ENCODE measurements around the gene TNIK. TPM values are rescaled to one million over a fixed set of nuclear protein-coding genes. Genes with fewer than 3 reads are reported as not detected.
"Not testable (repeated sequence)": the region's sequence is repeated elsewhere in the genome, so short reads cannot be mapped to it uniquely, and the experiment has no call there.

The TNIK gene
- total RNA-seq, 1 experiment from 2014 or later: 12.4 TPM

DNA sequence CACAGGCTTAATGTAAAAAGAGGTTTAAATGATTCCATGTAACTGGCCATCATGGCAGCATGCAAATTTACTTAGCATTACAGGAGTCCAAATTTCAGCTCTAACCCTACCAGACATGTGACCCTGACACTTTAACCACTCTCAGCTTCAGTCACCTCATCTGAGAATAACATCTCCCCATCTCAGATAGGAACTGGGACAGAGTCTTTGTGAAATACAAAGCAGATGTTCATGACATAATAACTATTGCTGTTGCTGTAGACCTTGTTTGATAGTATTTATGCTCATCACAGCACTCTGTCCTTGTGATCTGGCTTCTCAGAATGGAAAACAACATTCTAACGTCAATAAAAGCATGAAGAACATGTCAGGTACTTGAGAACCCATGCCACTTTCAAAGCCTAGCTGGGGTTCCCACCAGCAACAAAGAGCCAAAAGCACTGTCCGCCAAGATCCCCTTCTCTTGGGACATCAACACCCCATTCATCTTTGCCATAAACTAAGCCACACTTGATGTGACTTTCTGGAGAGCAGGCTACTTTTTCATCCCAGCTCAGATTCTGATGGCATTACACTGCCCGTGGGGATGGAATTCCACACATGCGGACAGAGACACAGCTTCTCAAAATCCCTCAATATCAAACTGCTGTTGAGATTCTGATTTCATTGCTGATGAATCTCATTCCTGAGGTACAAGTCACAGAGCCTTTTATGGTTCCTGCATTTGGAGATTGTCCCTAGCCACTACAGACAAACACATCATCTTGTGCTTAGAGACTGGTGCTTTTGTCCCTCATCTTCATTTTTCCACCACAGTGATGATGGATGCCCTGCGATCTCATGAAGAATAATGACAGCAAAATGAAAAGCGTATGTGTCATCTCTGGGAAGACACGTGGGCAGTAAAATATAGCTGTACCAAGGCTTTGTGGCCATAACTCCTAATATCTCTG lies 202.7 kb downstream of the TNIK start:
- no peak for DNase-seq (ENCODE audit: low spot score)

DNA sequence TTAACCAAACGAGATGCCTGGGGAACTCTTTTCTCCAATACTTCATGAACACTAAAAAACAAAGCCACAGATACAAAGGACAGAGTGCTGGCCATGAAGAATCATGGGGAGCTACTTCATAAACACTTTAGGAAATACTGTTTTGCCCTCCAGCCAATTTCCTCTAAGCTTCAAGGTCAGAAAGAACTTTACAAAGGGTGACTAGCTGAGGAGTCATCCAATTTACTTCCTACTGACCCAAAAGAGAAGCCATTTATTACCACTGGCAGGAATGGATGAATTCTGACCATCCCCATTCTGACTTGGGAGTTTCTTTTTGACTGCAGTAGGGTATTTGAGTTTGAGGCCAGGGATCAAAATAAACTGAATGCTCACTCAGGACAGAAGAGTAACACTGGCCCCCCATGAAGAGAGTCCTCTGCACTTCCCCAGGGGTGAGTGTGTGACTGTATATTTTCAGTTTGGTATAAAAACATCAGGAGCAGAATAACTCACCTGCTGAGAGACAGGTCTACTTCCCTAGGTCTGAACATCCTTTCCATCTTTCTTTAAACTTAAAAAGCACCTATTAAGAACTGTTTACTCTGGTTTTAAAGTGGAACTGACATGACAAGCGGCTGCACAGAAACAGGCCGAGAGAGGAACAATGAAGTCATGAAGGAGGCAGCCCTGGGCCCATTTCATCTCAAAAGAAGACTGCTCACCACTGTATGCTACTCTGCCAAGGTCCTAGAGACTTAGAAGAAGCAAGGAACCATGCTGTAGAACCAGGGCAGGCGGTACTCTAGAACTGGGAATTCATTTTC lies 203.6 kb downstream of the TNIK start:
- DNase-seq (ENCODE audit: low spot score): no peak

DNA sequence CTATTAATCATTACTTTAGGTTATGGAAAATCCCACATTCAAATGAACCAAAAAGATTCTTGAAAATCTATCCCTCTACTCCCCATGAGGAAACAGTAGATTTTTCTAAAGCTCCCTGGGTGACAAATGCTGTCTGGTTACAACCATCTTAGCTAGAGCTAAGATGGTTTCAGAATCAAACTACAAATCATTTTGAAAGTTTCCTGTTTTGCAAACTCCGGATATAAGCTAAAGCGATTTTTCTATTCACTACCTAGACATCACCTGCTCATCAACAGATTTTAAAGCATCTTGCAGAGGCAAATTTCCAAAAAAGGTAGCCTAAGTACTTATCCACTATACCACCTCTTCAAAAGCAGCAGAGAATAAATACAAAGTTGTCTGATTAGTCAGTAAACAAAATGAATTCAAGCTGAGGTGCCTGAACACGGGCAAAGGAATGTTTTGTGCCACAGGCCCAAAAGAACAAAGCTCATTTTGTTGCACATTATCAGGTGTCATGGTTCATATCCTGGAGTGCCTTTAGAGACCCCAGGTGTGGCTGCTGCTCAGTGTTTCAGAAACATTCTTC lies 204.9 kb downstream of the TNIK start:
- no peak for DNase-seq (ENCODE audit: low spot score)

DNA sequence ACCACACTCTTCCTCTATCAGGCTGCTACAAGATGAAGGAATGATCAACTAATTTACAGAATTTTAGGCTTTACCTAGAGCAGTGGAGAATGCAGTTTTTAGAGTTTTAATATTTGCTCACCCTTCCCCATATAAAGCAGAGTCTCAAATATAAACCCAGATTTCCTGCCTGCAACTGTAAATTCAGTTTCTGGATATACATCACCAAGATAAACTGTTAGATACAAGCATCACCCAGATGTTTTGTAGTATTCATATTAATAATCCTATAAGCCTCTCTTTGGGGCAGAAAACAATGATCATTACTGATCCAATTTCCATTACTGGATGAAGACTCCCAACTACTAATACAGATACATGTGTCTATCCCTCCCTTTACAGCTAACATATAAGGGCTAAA lies 205.9 kb downstream of the TNIK start:
- no peak for DNase-seq (ENCODE audit: low spot score)

DNA sequence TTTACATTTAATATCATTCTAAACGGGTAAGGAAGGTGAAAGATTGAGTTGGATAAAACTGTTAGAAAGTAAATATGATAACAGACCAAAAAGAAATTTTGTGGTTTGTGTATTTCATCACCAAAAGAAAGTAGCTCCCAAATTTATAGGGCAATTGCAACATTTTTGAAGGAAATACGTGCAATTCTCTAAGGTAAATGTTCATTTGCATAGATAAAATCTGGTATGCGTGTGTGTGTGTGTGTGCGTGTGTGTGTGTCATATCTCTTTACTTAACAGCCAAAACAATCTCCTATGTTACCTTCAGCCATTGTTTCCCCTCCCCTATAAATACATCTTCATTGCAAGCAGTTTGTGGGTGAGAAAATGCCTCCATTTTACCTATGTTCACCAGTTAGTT lies 208.4 kb downstream of the TNIK start:
- no peak for DNase-seq (ENCODE audit: low spot score)

DNA sequence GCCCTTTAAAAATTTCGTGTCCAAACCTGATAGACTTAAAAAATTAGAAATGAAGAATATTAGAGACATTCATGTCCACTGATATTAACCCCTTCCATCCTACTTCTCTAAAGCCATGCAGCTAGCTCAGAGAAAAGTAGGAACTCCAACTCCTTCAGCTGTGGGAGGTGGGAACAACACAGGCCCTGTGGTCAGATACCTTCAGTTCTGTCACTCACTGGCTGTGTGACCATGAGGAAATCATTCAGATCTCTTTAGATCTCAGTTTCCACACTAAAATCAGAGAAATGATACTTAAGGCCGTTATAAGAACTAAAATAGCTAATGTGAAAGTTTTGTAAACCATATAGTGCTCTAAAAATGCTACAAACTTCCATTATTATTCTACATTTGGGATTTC lies 209.8 kb downstream of the TNIK start:
- no peak for DNase-seq (ENCODE audit: low spot score)

DNA sequence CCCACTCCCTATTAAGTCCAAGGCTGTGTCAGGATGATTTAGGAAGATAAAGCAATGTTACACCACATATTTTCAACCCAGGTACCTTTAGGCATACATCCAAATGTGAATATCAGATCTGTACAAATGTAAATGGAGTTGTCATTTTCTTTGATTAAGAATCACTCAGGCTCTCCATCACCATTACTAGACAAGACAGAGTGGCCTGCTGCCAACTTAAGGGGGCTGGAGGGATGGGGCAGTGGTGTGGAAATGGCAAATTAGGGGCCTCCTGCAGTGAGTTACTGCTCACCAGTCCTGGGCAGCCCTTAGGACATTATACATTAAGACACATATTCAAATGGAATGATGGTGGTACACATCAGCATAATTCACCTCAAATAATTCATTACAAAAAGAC lies 211.0 kb downstream of the TNIK start:
- no peak for DNase-seq (ENCODE audit: low spot score)

DNA sequence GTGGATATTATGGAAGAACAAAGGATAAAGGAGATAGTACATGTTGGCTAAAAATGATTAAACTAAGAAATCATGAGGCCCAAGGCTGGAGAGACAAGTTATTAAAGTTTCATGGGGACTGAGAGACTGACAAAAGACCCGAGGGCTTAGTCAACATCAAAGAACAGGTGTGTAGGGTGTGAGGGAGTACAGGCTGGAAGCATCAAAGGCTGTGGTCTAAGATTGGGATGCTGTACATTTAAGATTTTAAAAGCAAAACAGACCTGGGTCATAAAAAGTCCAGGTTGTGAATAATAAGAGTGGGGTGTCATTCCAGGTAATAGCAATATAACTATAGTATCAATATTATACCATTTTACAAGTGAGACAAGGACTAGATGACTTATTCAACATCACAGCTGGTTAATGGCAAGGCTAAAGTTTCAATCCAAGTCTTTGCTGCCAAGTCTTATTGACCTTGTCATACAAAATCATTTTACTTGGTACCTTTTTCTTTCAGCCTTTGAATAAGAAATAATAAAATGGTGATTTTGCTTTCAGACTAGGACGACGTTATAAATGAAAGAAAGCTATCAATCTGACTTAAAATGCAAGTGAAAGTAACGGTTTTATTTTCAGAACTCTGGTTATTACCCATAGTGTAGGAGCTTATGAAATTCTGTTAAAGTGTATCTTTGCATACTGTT lies 211.6 kb downstream of the TNIK start:
- no peak for DNase-seq (ENCODE audit: low spot score)

DNA sequence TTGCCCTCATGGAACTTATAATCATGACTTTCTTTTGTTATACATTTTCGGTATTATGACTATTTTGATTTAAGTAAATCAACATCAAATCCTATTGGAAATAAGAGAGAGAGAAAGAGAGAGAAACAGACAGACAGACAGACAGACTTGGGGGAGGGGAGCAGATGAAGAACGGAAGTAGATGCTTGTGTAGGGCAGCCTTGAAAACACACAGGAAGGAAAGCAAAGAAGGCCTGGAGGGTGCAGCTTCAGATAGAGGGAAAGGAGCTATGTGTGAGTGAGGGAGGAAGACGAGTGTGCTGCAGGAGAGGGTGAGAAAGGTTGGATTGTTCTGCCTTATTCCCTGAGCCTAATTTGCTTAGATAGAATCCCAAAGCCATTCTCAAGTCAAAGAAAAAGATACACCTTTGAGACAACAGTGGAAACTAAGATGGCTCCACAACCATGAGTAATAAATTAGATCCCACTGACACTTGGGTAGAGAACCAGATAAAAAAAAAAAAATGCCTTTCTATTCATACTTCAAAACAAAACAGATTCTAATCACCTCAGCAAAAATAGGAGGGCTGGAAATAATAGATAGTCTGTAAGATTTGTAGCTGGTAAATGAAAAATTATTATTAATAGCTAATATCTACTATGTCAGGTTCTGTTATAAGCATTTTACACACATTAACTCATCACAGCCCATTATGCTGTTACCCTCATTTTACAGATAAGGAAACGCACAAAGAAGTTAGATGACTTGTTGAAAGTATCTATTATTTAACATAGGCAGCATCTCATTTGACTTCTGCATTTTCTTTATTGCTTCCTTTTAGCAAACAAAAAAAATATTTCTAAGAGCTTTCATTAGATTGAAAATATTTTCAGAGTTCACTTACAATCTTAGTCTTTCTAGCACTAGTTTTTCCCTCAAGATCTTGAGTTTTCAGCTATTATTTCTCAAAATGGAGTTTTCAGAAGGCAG lies 214.1 kb downstream of the TNIK start:
- DNase-seq (ENCODE audit: low spot score): no peak

DNA sequence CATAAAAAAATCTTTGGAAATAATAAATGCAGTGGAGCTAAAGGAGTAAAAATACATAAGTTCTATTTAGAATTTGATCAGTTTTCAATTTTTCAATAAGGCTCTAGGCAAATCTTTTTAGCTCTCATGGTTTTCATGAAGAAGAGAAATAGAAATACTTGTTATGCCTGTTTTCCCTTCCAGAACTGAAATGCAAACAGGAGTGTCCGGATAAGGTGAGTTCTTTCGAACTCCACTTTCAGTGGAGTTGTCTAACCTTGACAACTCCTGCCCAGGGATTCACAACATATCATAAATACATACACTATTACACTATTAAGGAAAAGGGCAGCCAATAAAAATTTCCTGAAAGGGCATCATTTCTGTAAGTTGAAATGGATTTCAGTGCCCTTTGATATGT lies 217.3 kb downstream of the TNIK start:
- DNase-seq (ENCODE audit: low spot score): no peak

DNA sequence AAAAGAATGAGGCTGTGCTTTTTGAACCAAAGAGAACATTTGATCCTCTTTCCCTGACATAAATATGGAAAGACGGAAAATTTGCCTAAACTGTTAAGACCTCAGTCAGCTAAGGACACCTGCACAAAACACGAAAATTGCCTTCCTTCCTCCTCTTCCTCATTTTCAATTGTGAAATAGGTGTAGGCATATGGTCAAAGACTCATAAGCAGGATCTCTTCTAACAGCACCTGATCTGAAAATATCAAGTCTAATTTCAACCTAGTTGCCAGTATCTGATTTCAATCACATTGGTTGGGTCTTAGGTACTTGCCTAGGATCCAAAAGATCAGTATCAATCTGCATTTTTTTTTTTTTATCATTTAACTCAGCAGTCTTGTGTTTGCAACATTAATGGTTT lies 218.0 kb downstream of the TNIK start:
- no peak for DNase-seq (ENCODE audit: low spot score)

DNA sequence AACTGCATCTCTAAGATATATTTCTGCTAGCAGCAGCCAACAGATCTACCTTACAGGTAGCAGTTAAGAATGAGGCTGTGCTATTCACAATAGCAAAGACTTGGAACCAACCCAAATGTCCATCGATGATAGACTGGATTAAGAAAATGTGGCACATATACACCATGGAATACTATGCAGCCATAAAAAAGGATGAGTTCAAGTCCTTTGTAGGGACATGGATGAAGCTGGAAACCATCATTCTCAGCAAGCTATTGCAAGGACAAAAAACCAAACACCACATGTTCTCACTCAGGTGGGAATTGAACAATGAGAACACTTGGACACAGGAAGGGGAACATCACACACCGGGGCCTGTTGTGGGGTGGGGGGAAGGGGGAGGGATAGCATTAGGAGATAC lies 218.6 kb downstream of the TNIK start:
- DNase-seq (ENCODE audit: low spot score): not testable (repeated sequence)

DNA sequence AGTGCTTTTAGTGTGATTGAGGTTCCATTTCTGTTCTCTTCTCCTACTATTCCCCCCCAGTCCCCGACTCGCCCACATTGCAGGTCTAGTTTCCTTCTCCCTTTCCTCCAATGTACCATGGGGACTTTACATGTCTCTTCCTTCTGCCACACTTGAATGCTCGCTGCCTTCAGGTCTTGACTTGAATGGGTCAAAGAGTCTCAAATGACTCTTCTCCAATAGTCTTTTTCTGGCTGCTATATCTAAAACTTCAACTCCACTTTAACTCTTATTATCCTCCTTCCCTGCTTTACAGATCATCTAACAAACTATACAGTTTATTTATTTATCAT lies 219.7 kb downstream of the TNIK start:
- no peak for DNase-seq (ENCODE audit: low spot score)

DNA sequence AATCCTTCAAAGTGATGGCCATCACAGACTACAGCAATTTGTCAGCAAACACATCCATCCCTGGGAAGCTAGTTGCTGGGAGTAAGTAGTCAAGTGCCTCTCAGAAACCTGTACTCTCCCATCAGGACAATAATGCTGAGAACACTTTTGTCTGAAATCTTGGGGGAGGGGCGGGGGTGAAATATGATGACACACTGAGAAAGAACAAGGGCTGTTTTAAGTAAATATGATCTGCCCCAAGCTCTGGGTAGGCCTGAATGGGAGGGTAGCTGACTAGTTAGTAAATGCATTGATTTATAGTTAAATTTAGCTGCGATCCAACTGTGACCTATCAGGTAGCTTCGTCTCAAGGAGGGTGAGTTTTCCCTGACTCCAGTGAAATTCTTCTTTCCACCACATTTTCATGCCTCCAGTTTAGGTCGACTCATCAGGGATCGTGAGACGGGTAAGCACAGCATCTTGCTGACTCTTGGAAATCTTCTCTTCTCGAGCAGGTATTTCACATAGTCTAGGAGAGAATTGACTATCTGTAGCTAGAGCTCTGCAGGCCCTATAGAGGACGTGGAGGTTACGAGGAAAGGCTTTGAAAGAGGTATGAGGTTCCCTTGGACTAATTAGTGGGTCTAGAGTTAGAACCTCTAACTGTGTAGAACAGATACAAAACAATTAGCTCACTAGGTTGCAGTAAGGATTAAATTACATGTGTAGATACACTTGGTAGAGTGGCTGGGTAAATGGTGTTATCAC lies 220.3 kb downstream of the TNIK start:
- no peak for DNase-seq (ENCODE audit: low spot score)

DNA sequence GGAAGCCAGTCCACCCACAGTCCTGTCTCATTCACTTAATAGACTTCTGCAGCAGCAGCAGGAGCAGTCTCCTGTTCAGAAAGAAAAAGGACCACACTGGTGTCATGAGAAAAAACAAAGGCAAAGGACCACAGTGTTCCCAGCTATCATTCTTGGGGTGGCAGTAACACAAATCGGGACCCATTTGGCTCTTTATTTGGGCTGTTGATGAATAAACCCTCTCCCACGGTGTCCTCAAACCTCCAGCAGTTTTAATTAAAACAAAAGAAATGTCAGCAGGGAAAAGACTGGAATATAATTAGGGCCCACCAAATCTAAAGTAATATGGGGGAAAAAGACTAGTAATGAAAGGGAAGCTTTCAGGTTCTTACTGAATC lies 223.2 kb downstream of the TNIK start:
- DNase-seq (ENCODE audit: low spot score): no peak

DNA sequence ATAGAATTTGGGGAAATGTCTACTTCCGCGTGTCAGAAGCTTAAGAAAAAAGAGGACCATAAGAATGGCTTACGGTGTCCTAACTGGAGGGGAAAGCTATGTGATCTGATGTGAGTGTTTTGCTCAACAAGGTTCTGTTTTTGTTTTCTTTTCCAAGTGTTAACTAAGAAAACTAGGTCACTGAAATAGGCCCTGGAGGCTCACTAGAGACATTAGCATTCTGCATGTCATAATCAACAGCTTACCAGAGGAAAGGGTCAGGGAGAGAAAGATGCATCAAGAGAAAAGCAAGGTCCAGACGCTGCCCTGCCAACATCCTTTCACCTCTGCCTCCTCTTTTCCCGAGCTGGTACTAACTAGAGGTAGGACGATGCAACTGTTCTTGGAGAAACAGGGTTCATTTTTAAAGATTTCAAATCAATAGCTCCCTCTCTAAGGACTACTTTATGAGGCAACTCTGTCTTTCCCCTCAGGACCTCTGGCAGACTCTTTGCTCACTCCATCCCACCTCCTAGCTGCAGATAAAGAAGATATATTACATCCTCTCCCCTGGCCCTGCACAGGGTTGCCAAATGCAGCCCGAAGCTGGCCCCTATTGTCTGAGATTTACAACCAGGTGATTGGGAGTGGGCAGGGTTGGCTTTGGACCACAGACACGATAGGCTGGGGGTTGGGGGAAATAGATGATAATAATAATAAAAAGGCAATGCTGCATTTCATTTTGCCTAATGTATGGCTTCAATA lies 223.8 kb downstream of the TNIK start:
- no peak for DNase-seq (ENCODE audit: low spot score)

DNA sequence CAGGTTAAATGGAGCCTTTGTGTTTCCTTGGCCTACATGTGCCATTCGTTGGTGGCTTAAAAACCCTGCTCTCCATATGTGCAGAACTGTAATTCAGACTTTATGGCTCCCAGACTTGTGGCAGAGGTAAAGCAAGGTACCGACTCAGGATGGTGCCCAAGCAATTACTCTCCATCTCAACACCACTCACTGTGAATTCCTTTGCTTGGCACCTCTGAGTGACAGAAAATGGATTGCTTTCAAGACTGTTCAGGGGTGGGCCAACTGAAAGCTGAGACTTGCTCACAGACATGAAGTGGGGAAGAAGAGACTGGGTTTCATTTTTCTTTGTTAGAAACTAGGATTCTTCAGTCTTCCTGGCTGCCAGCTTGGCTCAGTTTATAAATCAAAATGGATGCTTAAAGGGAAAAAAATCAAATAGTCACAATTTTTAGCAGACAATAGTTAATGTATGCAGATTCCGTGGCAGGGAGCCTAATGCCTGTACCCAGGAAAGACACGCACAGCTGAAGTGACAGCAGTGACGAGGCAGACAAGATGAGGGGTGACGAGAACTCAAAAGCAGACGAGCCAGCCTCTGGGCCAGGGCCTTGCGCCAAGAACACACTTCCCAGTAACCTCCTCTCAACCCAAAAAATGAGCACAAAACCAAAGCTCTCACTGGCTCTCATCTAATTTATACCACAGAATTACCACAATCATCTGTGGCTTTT lies 225.8 kb downstream of the TNIK start:
- DNase-seq (ENCODE audit: low spot score): no peak

DNA sequence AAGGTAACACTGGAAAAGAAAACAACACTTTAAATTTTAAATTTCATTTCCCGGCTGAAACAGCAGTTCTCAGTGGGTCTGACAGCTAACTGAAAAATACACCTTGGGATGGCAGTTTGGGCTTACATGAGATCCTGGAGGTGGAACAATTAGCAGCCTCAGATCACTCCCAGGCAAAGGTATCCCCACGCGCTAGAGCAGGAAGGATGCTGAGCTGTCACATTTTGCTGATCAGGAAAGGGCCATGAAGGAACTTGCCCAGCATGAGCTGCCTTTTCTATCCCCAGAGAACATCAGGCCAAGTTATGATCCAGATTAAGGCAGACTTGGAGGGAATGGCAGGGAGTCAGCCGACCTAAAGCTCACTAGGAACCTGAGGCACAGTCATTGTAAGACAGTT lies 228.8 kb downstream of the TNIK start:
- DNase-seq (ENCODE audit: low spot score): no peak

DNA sequence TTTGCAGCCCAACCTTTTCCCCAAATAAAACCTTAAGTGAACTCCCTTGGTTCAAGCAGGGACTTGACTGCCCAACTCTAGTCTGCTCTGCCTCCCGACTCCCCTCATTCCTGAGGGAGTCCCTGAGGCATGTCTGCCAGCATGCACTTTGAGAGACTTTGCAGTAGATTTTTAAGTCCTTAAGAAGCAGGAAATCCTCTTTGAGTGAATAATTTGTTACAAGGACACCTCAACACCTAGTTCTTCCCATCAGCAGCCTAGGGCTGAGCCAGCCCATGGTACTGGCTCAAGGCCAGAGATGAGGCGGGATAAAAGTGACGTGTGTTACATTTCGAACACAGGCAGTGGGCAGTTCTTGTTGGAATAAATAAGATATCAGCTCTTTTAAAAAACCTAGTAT lies 229.3 kb downstream of the TNIK start:
- no peak for DNase-seq (ENCODE audit: low spot score)
